NCI-H345 treated with DMSO at 0.1 percent for 48 hours (cell line): ENCODE measurements around the gene PHC2.

Source experiments
- DNase-seq: peaks from one replicate; lab custom pipeline; 2025; ENCODE audit not compliant: unreplicated experiment; lab: John Stamatoyannopoulos, UW

The PHC2 gene

GRCh38 chr1:33275706-33276572, 155.0 kb downstream of the PHC2 start:
- no peak for DNase-seq

- DNase-seq = no peak
Measured at GRCh38 chr1:33275195-33275594, 155.7 kb downstream of the PHC2 start.

- DNase-seq = no peak
Measured at GRCh38 chr1:33274446-33274845, 156.4 kb downstream of the PHC2 start.

DNA sequence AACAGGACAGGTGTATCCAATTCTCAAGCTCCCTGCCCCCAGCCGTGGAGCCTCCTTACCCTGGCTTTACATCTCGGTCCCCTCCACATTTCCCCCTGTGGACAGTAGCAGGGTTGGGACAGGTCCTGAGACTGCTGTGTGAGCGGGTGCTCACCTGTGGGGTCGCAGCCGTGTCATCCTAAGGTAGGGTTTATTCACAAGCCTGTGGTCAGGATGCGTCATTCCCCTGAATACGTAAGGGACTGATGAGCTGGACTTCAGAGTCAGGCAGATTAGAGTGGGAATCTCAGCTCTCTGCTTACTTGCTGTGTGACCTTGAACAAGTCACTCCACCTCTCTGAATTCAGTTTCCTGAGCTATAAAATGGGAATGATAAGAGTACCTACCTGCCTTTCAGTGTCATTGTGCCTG, 156.9 kb downstream of the PHC2 start:
- DNase-seq = no peak
